ENCODE data around the gene DGCR6L.
"Not testable (repeated sequence)": the region's sequence is repeated elsewhere in the genome, so short reads cannot be mapped to it uniquely, and the experiment has no call there.

Gene DGCR6L

GRCh38 chr22:20319745-20320658, at the start of gene DGCR6L:
TSS of gene DGCR6L (minus strand) at chr22:20320060. CDS start at chr22:20319988, 72 bp downstream.
- peak within 1 kb of the TSS; percentile 93 for H3K9ac ChIP-seq
- H3K9me3 ChIP-seq, result no peaks in the 10 kb centered on the region
- H3K27me3 ChIP-seq, result no peaks in the 10 kb centered on the region
- H3K4me1 ChIP-seq, result peaks cover 72% of the 10 kb centered on the region
- H3K4me2 ChIP-seq, result peak within 1 kb of the TSS; percentile 95
- TF ChIP-seq Cebpa-rat (IDR thresholded peaks at IDR 0.05), result no peak
- H3K36me3 ChIP-seq, result peaks cover 1% of the 10 kb centered on the region; the same call in 1 of the 2 replicates
- H4K20me1 ChIP-seq, result peaks cover 26% of the 10 kb centered on the region
- H3K4me3 ChIP-seq, result peak within 1 kb of the TSS; percentile 84
- peak within 1 kb of the TSS; percentile 81 for H3K27ac ChIP-seq

- H3K4me1 ChIP-seq, result peaks cover 30% of the 10 kb centered on the region
- TF ChIP-seq Cebpa-rat (IDR thresholded peaks at IDR 0.05), result 0 out of 2 replicates have a peak, but pooled peaks have one; percentile 11
- H4K20me1 ChIP-seq, H3K4me3 ChIP-seq, H3K27ac ChIP-seq, H3K9me3 ChIP-seq, H3K4me2 ChIP-seq, H3K27me3 ChIP-seq, H3K9ac ChIP-seq: not testable (repeated sequence)
- peaks cover 14% of the 10 kb centered on the region; the same call in 1 of the 2 replicates for H3K36me3 ChIP-seq
Measured at GRCh38 chr22:20368875-20369274, 49.0 kb upstream of the DGCR6L start.

- Histone ChIP-seq H3K4me1 (peaks cover 37% of the 10 kb centered on the region), H3K36me3 (peaks cover 14% of the 10 kb centered on the region; the same call in 1 of the 2 replicates)
- H3K9me3 ChIP-seq, H3K9ac ChIP-seq, H4K20me1 ChIP-seq, H3K27me3 ChIP-seq, H3K4me2 ChIP-seq, H3K4me3 ChIP-seq, H3K27ac ChIP-seq: not testable (repeated sequence)
Measured at GRCh38 chr22:20366841-20367240, 47.0 kb upstream of the DGCR6L start.

- not testable (repeated sequence) for H4K20me1 ChIP-seq, H3K4me3 ChIP-seq, H3K9ac ChIP-seq, H3K27me3 ChIP-seq, H3K27ac ChIP-seq
- peaks cover 28% of the 10 kb centered on the region for H3K4me1 ChIP-seq
- peak overlapping the region; percentile 77 for H3K4me2 ChIP-seq
- peaks cover 21% of the 10 kb centered on the region for H3K9me3 ChIP-seq
- peaks cover 14% of the 10 kb centered on the region; the same call in 1 of the 2 replicates for H3K36me3 ChIP-seq
Measured at GRCh38 chr22:20364335-20365260, 44.7 kb upstream of the DGCR6L start.

- H3K4me2 ChIP-seq, H3K4me3 ChIP-seq, H3K9ac ChIP-seq, H4K20me1 ChIP-seq, H3K27me3 ChIP-seq, H3K27ac ChIP-seq, H3K36me3 ChIP-seq: not testable (repeated sequence)
- peaks cover 40% of the 10 kb centered on the region for H3K9me3 ChIP-seq
- H3K4me1 ChIP-seq, result peaks cover 28% of the 10 kb centered on the region
Measured at GRCh38 chr22:20362403-20362802, 42.5 kb upstream of the DGCR6L start.

GRCh38 chr22:20361752-20362229, 41.9 kb upstream of the DGCR6L start:
- not testable (repeated sequence) for H3K36me3 ChIP-seq, H3K9ac ChIP-seq, H3K27me3 ChIP-seq, H3K4me2 ChIP-seq, H3K27ac ChIP-seq, H3K4me3 ChIP-seq, H4K20me1 ChIP-seq
- H3K9me3 ChIP-seq, result peaks cover 45% of the 10 kb centered on the region
- peaks cover 28% of the 10 kb centered on the region for H3K4me1 ChIP-seq

GRCh38 chr22:20360866-20361751, 41.2 kb upstream of the DGCR6L start:
- Histone ChIP-seq H3K9me3 (peaks cover 52% of the 10 kb centered on the region), H3K4me1 (peaks cover 28% of the 10 kb centered on the region)
- H3K4me2 ChIP-seq, H3K36me3 ChIP-seq, H3K27ac ChIP-seq, H4K20me1 ChIP-seq, H3K9ac ChIP-seq, H3K4me3 ChIP-seq, H3K27me3 ChIP-seq: not testable (repeated sequence)

- H3K27ac ChIP-seq, H3K27me3 ChIP-seq, H3K36me3 ChIP-seq, H3K9ac ChIP-seq, H3K4me3 ChIP-seq, H3K4me2 ChIP-seq, H4K20me1 ChIP-seq: not testable (repeated sequence)
- peaks cover 60% of the 10 kb centered on the region for H3K9me3 ChIP-seq
- peaks cover 28% of the 10 kb centered on the region for H3K4me1 ChIP-seq
Measured at GRCh38 chr22:20360261-20360660, 40.4 kb upstream of the DGCR6L start.

- H3K4me3 ChIP-seq, H3K27me3 ChIP-seq, H3K36me3 ChIP-seq, H3K27ac ChIP-seq, H4K20me1 ChIP-seq, H3K4me2 ChIP-seq, H3K9ac ChIP-seq: not testable (repeated sequence)
- Histone ChIP-seq H3K9me3 (peaks cover 73% of the 10 kb centered on the region), H3K4me1 (peaks cover 12% of the 10 kb centered on the region)
Measured at GRCh38 chr22:20358503-20359239, 38.8 kb upstream of the DGCR6L start.

GRCh38 chr22:20357967-20358366, 38.1 kb upstream of the DGCR6L start:
- not testable (repeated sequence) for H3K27me3 ChIP-seq, H3K27ac ChIP-seq, H3K36me3 ChIP-seq, H3K4me2 ChIP-seq, H3K4me3 ChIP-seq, H3K4me1 ChIP-seq, H4K20me1 ChIP-seq, H3K9ac ChIP-seq
- H3K9me3 ChIP-seq, result peaks cover 73% of the 10 kb centered on the region

- peaks cover 72% of the 10 kb centered on the region for H3K9me3 ChIP-seq
- not testable (repeated sequence) for H4K20me1 ChIP-seq, H3K4me3 ChIP-seq, H3K27me3 ChIP-seq, H3K9ac ChIP-seq, H3K36me3 ChIP-seq, H3K4me1 ChIP-seq, H3K4me2 ChIP-seq, H3K27ac ChIP-seq
Measured at GRCh38 chr22:20356906-20357305, 37.0 kb upstream of the DGCR6L start.

GRCh38 chr22:20355939-20356636, 36.2 kb upstream of the DGCR6L start:
- not testable (repeated sequence) for H3K27ac ChIP-seq, H3K9ac ChIP-seq, H3K27me3 ChIP-seq, H3K4me2 ChIP-seq, H3K36me3 ChIP-seq, H3K4me1 ChIP-seq, H4K20me1 ChIP-seq, H3K4me3 ChIP-seq
- H3K9me3 ChIP-seq, result peaks cover 64% of the 10 kb centered on the region

Measured in BLaER1 (cell line).